GM12878 (cell line): ENCODE data around the gene WDR75.

Source experiments
- ASH2L ChIP-seq: fragments of 300-600, 200-600 bp; sonication (generic); IDR thresholded peaks from 2 replicates; pipeline ENCODE4 v1.6.1; 2017; ENCODE audit warnings: low read depth, mild to moderate bottlenecking, borderline replicate concordance
- CEBPB ChIP-seq, 2 experiments: fragments of 150-350 bp in 1 of 2; IDR thresholded peaks; 2 replicates each; pipeline ENCODE4 v1.6.1; 2012 to 2014; ENCODE audit warnings: low read depth in 2 of 2, low read length in 2 of 2, borderline replicate concordance in 1 of 2, inconsistent platforms in 1 of 2
- EP300 ChIP-seq, 2 experiments: fragments of 150-350 bp in 1 of 2; IDR thresholded peaks; 2 replicates each; pipeline ENCODE4 v1.6.1; 2011 to 2012; ENCODE audit warnings: low read depth in 2 of 2, low read length in 2 of 2, borderline replicate concordance in 1 of 2, improper control_type of control experiment in 1 of 2, inconsistent platforms in 1 of 2; ENCODE audit not compliant: control insufficient read depth in 1 of 2
- JUND ChIP-seq: IDR thresholded peaks from 2 replicates; pipeline ENCODE4 v1.6.1; 2012; ENCODE audit warnings: low read depth, mild to moderate bottlenecking, low read length, improper control_type of control experiment, moderate library complexity
- NFXL1 ChIP-seq: fragments of 450-650 bp; IDR thresholded peaks from 2 replicates; pipeline ENCODE4 v1.6.1; 2017; ENCODE audit warnings: antibody characterized with exemption, mild to moderate bottlenecking, borderline replicate concordance
- NFYA ChIP-seq: IDR thresholded peaks from 2 replicates; pipeline ENCODE4 v1.6.1; 2011; ENCODE audit warnings: low read depth, mild to moderate bottlenecking, low read length, improper control_type of control experiment, borderline replicate concordance
- NFYB ChIP-seq: IDR thresholded peaks from 2 replicates; pipeline ENCODE4 v1.6.1; 2011; ENCODE audit warnings: low read depth, mild to moderate bottlenecking, low read length, improper control_type of control experiment, moderate library complexity; ENCODE audit not compliant: insufficient read depth
- NRF1 ChIP-seq: conservative IDR thresholded peaks from 2 replicates; pipeline ENCODE4 v1.6.1; 2011; ENCODE audit warnings: mild to moderate bottlenecking, low read depth, low read length, improper control_type of control experiment
- SP1 ChIP-seq: IDR thresholded peaks from one replicate; pipeline ENCODE4 v1.6.1; 2011; ENCODE audit warnings: low read depth, low read length
- TF ChIP-seq, protein P1 (sequence below): IDR thresholded peaks from 2 replicates; pipeline ENCODE4 v1.6.1; 2012; ENCODE audit warnings: low read length, inconsistent platforms
- TF ChIP-seq, protein P2 (sequence below), 3 experiments: IDR thresholded peaks in 2 of 3; conservative IDR thresholded peaks in 1 of 3; 2 replicates each; pipeline ENCODE4 v1.5.1; 2011; ENCODE audit warnings: low read depth in 3 of 3, low read length in 3 of 3, mild to moderate bottlenecking in 3 of 3, control low read depth in 2 of 3, moderate library complexity in 2 of 3, inconsistent platforms in 1 of 3, mixed read lengths in 1 of 3; ENCODE audit not compliant: control insufficient read depth in 2 of 3, insufficient read depth in 1 of 3; ENCODE audit errors: extremely low read depth in 1 of 3
- TF ChIP-seq, protein P3 (sequence below): fragments of 450-650 bp; formaldehyde crosslinking; IDR thresholded peaks from 2 replicates; pipeline ENCODE4 v1.4.0; 2022; ENCODE audit warnings: mild to moderate bottlenecking, moderate library complexity

DNA sequence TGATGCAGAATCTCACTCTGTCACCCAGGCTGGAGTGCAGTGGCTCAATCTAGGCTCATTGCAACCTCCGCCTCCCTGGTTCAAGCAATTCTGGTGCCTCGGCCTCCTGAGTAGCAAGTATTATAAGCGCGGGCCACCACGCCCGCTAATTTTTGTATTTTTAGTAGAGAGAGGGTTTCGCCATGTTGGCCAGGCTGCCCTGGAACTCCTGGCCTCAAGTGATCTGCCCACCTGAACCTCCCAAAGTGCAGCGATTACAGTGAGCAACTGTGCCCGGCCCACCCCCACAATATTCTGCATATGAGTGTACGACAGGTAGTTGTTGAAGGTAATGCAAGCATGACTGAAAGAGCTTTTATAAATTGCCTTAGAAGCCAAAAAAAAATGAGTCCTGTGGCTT is 1.2 kb downstream of the WDR75 start:
- TF ChIP-seq SP1 (no peak), ASH2L (no peak), EP300 (IDR thresholded peaks at IDR 0.05; ENCODE audit: borderline replicate concordance in 1 of 2, control insufficient read depth in 1 of 2, low read depth in 2 of 2, low read length in 2 of 2) (no peak), NRF1 (no peak), NFYA (no peak), NFXL1 (no peak), NFYB (no peak), JUND (no peak), CEBPB (IDR thresholded peaks at IDR 0.05; ENCODE audit: borderline replicate concordance in 1 of 2, low read depth in 2 of 2, low read length in 2 of 2) (no peak)
- TF ChIP-seq, protein P1, sequence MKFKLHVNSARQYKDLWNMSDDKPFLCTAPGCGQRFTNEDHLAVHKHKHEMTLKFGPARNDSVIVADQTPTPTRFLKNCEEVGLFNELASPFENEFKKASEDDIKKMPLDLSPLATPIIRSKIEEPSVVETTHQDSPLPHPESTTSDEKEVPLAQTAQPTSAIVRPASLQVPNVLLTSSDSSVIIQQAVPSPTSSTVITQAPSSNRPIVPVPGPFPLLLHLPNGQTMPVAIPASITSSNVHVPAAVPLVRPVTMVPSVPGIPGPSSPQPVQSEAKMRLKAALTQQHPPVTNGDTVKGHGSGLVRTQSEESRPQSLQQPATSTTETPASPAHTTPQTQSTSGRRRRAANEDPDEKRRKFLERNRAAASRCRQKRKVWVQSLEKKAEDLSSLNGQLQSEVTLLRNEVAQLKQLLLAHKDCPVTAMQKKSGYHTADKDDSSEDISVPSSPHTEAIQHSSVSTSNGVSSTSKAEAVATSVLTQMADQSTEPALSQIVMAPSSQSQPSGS: no peak
- TF ChIP-seq, protein P2, sequence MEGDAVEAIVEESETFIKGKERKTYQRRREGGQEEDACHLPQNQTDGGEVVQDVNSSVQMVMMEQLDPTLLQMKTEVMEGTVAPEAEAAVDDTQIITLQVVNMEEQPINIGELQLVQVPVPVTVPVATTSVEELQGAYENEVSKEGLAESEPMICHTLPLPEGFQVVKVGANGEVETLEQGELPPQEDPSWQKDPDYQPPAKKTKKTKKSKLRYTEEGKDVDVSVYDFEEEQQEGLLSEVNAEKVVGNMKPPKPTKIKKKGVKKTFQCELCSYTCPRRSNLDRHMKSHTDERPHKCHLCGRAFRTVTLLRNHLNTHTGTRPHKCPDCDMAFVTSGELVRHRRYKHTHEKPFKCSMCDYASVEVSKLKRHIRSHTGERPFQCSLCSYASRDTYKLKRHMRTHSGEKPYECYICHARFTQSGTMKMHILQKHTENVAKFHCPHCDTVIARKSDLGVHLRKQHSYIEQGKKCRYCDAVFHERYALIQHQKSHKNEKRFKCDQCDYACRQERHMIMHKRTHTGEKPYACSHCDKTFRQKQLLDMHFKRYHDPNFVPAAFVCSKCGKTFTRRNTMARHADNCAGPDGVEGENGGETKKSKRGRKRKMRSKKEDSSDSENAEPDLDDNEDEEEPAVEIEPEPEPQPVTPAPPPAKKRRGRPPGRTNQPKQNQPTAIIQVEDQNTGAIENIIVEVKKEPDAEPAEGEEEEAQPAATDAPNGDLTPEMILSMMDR (IDR thresholded peaks at IDR 0.05 in 2 of 3, conservative IDR thresholded peaks at IDR 0.05 in 1 of 3; ENCODE audit: control insufficient read depth in 2 of 3, extremely low read depth in 1 of 3, insufficient read depth in 1 of 3, low read depth in 3 of 3, low read length in 3 of 3): no peak
- TF ChIP-seq, protein P3, sequence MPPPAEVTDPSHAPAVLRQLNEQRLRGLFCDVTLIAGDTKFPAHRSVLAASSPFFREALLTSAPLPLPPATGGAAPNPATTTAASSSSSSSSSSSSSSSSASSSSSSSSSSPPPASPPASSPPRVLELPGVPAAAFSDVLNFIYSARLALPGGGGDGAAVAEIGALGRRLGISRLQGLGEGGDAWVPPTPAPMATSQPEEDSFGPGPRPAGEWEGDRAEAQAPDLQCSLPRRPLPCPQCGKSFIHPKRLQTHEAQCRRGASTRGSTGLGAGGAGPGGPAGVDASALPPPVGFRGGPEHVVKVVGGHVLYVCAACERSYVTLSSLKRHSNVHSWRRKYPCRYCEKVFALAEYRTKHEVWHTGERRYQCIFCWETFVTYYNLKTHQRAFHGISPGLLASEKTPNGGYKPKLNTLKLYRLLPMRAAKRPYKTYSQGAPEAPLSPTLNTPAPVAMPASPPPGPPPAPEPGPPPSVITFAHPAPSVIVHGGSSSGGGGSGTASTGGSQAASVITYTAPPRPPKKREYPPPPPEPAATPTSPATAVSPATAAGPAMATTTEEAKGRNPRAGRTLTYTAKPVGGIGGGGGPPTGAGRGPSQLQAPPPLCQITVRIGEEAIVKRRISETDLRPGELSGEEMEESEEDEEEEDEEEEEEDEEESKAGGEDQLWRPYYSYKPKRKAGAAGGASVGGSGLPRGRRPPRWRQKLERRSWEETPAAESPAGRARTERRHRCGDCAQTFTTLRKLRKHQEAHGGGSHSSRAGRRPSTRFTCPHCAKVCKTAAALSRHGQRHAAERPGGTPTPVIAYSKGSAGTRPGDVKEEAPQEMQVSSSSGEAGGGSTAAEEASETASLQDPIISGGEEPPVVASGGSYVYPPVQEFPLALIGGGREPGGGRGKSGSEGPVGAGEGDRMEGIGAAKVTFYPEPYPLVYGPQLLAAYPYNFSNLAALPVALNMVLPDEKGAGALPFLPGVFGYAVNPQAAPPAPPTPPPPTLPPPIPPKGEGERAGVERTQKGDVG: no peak
